ENCODE results near the gene RFWD3.
"Not testable (repeated sequence)": the region's sequence is repeated elsewhere in the genome, so short reads cannot be mapped to it uniquely, and the experiment has no call there.

Gene RFWD3

DNA sequence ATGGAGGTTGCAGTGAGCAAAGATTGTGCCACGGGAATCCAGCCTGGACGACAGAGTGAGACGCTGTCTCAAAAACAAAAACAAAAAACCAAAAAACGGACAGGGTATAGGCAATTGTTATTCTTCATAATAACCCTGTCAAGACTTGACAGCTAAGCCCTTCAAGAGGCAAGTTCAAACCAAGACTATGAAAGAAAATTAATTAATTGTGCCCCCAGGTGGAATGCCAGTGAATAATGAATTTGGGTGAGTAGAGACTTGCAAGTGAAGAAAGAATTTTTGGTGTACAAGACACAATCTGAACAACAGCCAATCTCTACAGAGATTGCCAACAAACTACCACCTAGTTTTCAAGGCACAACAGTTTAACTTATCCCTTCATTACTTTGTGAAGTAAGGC is 6.3 kb downstream of the RFWD3 start:
- no peak for DNase-seq

GRCh38 chr16:74659041-74659440 is 7.6 kb downstream of the RFWD3 start:
- no peak for DNase-seq

DNA sequence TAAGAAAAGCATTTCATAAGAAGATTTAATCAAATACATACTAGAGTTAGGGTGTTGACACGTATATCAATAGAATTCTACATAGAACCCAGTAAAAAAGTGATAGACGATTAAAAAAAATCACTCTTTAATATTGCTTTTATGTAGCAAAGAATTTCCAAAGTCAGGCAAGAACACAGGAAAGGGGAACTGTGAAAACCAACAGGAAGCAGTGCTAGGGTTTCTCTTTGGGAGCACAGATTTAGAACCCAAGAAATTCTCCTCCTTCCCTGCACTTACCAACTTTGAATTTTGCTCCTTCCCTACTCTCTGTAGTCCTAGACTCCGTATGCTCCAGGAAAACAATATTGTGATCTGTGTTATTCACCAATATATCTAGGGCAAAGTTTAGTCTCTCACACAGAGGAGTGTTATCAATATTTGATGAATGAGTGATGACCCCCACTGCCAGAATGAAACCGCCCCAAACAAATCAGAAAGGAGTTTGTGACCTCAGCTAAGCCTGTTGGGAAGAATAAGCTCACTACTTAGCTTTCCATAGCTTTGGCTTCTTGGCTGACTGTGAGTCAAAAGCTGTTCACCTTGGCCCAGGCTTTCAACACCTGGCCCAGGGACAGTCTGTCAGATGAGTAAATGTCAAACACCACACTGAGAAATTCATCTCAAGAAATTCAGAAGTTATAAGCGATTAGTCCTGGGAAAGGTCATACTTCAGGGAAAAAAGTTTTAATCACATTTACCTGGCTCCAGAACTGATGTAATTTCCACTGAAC is 8.6 kb downstream of the RFWD3 start:
- DNase-seq: no peak

- no peak for DNase-seq
These were observed 12.1 kb downstream of the RFWD3 start for GRCh38 chr16:74654536-74655050.

- not testable (repeated sequence) for DNase-seq
These were observed 13.8 kb downstream of the RFWD3 start for GRCh38 chr16:74652883-74653282.

DNA sequence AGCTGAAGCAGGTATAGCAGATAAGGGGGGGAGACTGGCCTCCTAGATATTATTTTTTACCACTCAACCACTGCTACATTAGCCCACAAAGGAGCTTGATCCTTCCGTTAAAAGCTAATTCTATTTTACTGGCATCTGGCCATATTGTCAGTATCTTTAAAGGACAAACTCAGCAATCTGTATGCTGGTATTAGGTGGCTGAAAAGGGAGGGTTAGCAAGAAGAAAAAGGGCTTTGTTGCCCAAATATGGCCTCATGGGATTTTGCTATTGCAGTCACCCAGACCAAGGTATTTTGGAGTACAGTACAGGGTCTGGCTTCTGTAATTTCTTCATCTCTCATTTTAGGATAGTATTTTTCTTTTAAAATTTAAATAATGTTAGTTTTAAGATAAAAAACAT is 14.4 kb downstream of the RFWD3 start:
- no peak for DNase-seq

- DNase-seq: no peak
These were observed 14.8 kb downstream of the RFWD3 start for GRCh38 chr16:74651841-74652240.

- no peak for DNase-seq
These were observed 15.6 kb downstream of the RFWD3 start for GRCh38 chr16:74650966-74651567.

GRCh38 chr16:74649839-74650504 is 16.7 kb downstream of the RFWD3 start:
- no peak for DNase-seq

DNA sequence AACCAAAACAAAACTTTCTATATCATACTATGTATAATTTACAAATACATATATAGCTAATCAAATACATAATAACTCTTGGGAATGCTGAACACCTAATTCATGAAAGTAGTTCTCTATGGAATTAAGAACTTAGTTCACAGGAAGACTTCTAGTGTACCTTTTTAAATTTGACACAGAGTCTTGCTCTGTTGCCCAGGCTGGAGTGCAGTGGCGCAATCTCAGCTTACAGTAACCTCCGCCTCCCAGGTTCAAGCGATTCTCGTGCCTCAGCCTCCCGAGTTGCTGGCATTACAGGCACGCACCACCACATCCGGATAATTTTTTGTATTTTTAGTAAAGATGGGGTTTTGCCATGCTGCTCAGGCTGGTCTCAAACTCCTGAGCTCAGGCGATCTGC is 24.7 kb downstream of the RFWD3 start:
- no peak for DNase-seq

- DNase-seq: no peak
These were observed 28.8 kb downstream of the RFWD3 start for GRCh38 chr16:74637742-74638453.

DNA sequence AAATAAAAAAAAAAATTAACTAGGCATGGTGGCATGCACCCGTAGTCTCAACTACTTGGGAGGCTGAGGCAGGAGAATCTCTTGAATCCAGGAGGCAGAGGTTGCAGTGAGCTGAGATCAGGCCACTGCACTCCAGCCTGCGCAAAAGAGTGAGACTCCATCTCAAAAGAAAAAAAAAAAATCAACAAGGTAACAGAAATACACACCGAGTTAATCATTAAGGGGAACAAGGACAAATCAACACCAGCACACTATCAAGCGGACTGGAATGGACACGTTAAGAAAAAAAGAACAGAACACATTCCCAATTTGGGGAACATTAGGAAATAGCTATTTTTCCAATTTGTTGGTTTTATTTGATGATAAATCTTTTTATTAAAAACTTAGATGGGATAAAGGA is 31.4 kb downstream of the RFWD3 start:
- DNase-seq: no peak

GRCh38 chr16:74633686-74634085 is 33.0 kb downstream of the RFWD3 start:
- DNase-seq: no peak

- no peak for DNase-seq
These were observed 39.0 kb downstream of the RFWD3 start for GRCh38 chr16:74627506-74628220.

- no peak for DNase-seq
These were observed 39.8 kb downstream of the RFWD3 start for GRCh38 chr16:74626741-74627416.

DNA sequence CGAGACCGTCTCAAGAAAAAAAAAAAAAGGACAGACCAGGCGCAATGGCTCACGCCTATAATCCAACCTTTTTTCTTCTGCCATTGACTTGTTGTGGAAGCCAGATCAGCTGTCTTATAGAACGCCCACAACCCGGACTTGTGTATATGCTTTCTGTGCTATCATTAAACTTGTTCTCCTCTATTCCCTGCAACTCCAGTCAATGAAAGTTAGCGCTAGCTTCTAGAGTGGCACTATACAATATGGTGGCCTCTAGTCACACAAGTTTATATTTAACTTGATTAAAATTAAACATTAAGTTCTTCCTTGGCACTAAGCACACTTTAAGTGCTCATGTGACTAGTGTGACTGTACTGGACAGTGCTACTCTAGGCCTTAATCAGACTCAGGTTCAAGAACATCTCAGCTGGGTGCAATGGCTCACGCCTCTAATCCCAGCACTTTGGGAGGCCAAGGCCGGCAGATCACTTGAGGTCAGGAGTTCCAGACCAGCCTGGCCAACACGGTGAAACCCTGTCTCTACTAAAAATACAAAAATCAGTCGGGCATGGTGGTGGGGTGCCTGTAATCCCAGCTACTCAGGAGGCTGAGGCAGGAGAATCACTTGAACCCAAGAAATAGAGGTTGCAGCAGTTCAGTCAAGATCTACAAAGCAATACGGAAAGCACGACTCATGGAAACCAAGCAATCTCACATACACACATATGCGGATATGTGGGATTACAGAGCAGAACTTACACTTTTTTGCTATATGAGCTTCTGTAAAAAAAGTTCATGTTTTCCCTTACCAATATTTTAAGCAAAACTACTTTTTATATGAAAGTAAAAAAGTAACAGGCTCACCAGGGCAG is 41.0 kb downstream of the RFWD3 start:
- DNase-seq: no peak

GRCh38 chr16:74623839-74624235 is 42.8 kb downstream of the RFWD3 start:
- DNase-seq: no peak

DNA sequence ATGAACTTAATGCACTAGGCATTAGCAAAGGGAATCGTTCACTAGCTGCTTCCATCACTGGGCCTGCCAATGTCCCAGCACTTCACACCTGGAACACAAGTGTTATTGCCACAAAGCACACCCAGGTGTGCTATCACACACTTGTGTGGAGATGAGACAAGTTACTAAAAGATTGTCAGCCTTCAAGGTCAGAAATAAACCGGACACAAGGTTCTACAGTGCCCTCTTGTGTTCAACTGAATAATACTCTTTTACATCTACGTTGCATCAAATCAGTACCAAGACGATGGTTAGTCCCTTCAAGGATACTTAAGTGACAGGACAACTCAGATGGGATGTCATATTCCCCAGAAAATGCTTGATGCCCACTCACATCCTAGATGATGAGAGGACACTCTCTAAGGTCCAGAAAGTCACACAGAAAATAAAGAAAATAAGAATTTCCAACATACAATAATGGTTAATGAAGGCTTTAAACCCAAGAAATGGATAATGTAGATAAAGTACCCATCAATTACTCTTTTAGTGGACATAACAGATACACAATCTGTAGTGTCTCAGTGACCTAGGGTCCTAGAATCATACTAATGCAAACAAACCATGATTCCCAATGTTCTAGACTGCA is 43.4 kb downstream of the RFWD3 start:
- DNase-seq: no peak

DNA sequence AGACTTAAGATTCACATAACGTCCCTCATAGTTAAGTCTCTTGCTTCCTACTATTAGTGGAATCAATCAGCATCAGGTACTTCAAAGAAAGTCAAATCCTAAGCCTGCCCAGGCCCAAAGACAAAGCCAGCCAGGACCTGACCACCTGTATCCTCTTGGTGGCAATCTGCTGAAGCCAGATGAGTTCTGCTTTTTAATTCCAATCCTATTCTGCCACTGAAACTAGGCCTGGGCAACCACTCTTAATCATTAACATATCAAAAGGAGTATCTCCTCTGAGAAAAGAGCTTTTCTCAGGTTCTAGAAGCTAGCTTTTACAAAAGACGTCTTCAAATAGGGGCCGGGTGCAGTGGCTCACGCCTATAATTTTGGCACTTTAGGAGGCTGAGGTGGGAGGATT is 44.7 kb downstream of the RFWD3 start:
- DNase-seq: no peak

- no peak for DNase-seq
These were observed 49.4 kb downstream of the RFWD3 start for GRCh38 chr16:74617206-74617788.
